HG02840 (cell line): ENCODE results near the gene SIMC1.

ENCODE experiments used
- ATAC-seq: cut with Tn5 transposase; IDR thresholded peaks from one replicate; pipeline ENCODE4 v1.9.1; 2021; ENCODE audit warnings: mild to moderate bottlenecking, moderate library complexity, moderate number of reproducible peaks; ENCODE audit not compliant: unreplicated experiment, low FRiP score

Gene SIMC1

DNA sequence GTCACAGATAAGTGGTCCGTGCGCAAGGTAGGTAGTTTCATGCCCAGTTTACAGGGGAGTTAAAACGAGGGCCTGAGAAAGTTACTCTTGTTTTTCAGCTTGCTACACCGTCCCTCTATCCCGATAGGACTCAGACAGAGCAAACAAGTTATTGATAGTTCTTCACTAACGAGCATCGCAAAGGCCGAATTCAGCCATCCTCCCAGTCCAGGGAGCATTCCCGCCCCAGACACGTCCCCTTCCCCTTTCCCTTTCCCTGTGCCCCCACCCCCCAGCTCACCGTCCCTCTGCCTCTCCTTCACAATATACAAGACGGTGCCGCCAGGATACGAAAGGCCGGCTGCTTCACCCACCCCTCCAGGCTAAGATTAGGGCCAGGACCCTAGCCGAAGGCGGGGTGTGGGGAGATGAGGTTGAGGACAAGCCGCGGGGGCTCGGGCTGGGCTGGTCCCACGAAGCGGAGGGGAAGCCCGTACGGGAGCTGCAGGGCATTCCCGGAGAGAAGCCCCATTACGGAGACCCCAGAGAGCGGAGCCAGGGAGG, 122.7 kb downstream of the SIMC1 start:
- ATAC-seq: no peak

DNA sequence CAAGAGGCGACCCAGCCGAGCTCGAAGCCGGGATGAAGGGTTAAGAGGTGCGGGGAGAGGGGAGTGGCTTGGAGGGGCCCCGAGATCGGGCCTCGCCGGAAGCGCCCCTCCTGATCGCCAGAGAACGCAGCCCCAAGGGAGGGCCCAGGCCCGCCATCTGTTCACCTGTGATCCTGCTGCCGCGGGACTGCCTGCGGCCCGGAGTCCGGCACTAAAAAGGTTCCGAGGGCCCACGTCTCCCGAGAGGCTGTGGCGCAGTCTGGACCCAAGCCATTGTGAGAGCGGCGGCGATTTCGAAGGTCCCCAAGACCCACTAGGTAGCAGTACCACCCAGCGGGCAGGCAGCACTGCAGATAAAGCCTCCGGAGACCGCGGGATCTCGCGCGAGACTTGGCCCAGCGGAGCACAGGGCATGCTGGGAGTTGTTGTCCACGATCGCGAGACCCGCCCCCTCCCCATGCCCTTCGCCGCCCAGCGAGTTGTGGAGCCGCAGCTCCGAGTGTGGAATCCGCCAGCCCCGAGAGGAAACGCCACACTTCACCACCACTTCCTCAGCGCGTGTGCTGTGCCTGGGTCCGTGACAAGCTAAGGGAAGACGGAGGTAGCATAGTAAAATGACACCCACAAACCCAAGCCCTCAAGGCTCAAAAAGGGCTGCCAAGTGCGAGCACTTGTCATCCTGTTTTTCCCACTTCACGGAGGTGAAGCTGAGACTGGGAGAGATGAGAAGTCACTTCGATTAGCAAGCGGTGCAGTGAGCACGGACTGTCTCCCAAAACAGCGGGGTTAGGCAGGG, 123.4 kb downstream of the SIMC1 start, which contains the start of gene KIAA1191:
TSS of gene KIAA1191 (minus strand) at position 328 of the 796 bp plus-strand sequence. CDS start 2,256 bp downstream, outside the sequence.
- peak; percentile 82 for ATAC-seq

DNA sequence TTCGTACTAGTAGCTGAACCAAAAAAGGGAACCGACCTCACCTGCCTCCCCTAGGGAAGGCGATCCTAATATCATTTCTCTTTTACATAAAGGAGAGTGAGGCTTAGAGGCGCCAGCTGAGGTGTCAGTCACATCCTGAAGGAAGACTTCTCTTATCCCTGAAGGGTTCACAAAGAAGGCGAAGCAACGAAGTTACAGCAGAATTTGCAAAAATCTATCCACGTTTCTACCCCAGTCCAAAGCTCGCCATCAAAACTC, 123.9 kb downstream of the SIMC1 start:
- peak; percentile 10 for ATAC-seq

DNA sequence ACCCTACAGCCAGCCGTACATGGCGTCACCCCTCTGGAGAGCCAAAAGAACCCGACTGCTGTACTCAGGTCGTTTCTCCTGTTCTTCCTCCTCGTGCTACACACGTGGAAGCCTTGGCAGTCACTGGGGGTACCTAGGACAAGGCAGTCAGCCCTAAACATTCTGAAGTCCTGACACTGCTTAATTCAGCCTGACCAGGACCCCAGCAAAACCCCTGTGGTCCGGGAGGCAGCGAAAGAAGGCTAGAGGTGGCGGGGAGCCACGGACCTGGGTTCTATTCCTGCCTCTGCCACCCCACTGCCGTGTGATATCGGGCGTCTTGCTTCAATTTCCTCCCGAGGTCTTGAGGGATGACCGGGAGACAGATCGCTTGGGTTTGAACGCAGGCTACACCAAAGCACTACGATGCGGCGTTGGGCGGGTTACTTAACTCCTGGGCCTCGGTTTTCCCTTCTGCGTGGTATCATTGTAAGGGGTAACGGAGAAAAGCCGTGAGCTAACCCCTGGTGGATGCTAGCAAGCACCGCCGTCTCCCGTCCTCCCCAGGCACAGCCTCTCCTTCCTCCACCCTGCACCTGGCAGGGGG, 126.6 kb downstream of the SIMC1 start:
- ATAC-seq: no peak

DNA sequence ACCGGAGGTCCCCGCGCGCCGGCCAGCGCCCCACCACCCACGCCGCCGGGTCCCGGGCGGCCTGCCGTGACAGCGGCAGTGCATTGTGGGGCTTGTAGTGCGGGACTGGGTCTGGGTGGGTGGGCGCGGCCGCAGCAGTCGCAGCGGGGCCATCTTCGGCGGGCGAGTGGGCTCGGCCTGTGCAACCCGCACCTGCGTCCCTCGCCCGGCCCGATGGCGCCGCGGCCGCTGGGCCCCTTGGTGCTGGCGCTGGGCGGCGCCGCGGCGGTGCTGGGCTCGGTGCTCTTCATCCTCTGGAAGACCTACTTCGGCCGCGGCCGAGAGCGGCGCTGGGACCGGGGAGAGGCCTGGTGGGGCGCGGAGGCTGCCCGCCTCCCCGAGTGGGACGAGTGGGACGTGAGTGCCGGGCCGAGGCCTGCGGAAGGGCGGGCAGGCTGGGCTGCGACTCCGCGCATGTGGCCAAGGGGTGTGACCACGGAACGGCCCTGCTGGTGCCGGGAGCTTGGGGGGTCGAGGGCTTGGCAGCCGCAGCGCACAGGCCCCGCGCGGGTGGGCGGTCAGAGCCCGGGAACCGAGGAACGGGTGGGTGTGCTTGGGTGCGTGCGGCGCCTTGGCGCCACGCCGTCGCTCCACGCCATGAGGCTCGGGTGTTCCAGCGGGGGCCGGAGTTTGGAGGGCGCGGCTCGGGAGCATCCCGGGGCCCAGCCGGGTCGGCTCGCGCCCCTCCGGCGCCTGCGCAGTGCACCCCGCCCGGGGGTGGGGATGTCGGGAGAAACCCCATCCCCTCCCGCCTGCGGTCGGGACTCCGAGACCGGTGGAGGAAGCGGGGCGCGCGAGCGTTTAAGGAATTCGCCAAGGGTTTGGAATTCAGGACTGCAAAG, 127.4 kb downstream of the SIMC1 start, which contains the start of gene ARL10:
TSS of gene ARL10 (plus strand) at position 137 of the 881 bp plus-strand sequence. CDS start at position 214, 77 bp downstream.
- ATAC-seq: peak; percentile 48

GRCh38 chr5:176366232-176366894, 128.1 kb downstream of the SIMC1 start:
- no peak for ATAC-seq

- ATAC-seq: no peak
Measured at GRCh38 chr5:176368726-176369125, 130.5 kb downstream of the SIMC1 start.

- no peak for ATAC-seq
Measured at GRCh38 chr5:176369934-176370711, 131.9 kb downstream of the SIMC1 start.

DNA sequence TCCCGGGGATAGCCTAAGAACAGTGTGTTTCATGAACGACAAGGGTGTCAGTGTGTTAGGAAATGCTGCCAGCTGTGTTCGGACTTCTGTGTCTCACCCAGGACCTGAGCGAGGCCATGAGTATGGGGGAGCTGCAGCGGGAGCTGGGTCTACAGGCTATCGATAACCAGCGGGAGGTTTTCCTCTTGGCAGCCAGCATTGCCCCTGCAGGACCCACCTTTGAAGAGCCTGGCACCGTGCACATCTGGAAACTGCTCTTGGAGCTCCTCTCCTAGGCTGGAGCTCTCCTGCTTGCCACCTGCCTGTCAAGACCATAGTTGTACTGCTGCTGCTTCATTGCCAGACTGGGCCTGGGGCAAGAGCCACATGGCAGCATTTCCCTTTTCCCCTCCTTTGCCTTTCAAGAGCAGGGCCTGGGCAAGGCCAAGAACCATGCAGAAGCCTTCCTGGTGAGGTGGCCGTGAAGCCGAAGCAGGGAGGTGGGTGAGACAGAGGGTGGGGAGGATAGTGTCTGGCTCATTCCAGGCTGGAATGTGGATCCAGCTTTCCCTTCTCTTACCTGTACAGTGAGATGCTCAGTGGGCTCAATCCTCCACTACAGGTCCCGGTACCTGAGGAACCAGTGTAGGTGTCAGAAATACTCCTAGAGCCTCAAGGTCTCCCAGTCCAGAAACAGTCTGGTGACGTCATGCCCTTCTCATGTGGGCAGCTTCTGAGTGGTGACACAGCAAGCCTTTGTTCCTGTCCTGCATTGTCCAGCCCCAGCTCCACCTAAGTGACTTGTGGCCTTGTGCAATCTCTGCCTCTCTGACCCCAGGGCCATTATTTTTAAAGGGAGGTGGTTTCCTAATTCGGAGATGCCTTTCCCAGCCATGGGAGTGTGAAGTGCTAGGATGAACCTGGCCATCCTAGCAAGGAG, 133.7 kb downstream of the SIMC1 start:
- no peak for ATAC-seq

DNA sequence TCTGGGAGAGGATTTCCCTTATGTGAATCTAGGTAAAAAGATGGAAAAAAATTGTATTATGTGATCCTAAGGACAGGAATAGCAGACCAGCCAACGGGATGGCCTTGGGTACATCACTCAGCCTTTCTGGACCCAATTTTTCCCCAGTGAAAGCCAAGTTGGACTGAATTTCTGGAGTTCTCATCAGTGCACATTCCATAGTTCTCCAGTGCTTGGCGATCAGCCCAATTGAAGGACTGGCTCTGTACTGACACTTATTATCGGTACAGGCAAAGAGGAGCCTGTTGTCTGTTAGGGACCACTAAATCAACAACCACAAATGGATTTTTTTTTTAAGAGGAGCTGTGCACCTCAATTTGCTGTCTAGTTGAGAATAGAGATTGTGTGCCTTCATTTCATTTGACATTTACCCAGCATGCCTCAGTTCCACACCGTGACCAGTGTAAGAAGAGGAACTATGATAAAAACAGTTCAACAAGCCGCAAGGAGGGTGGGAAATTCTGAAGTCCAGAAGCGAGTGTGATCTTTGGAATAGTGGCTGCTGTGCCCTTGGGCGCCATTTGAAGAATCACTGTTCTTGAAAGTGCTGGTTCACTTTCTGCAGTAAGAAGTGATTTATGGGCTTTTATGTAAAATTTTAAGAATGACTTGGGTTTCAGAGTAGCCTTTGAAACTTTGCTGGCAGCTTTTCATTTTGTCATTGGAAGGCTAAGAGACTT, 135.0 kb downstream of the SIMC1 start:
- ATAC-seq: no peak

DNA sequence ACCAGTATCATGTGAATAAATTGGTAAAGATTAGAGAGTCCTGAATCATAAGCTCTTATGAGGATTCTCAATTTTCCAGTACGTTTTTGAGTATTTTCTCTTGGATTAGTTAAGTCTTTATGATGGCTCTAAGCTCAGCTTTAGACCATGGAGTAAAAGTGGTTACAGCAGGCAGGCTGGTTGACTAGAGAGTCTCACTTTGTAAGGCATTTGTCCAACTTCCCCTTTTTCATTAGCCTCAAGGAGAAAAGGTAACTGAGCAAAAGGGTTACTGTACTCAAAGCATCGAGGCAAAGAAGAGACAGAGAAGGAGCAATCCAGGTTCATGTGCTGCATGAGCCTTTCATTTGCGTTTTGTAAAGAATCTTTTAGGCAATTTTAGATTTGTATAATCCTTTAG, 141.7 kb downstream of the SIMC1 start:
- ATAC-seq: no peak

DNA sequence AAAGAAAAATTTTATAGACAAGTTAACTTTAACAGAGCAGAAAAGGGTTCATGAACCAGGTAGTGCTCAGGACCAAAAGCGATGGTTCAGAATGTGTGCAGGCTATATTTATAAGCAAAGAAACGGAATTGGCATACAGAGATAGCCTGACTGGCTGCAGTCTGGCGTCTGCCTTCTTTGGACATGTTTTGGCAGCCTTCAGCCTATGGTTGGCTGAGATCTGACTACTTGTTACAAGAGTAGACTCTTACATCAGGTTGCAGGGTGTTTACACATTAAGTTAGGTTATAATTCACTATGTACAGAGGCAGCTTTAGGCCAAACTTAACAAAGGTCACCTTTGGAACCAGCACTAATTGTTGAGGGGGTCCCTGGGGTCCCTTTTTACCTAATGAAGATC, 143.2 kb downstream of the SIMC1 start:
- no peak for ATAC-seq

GRCh38 chr5:176381979-176382378, 143.8 kb downstream of the SIMC1 start:
- no peak for ATAC-seq

DNA sequence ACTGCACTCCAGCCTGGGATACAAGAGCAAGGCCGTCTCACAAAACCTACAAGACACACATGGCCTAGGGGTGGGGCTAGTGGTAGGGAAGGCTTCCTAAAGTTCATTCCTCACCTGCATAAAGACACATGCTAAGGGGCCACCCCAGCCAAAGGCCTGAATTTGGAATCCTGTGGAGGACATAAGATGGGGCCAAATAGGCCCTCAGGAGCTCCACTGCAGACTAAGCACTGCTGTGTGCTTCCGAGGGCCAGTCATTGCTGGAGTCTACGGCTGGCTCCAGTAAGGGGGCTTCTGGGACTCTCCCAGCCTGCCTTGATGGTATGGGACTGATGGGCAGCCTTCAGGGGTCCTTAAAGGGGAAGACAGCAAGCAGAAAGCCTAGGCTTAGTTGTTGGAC, 144.5 kb downstream of the SIMC1 start:
- ATAC-seq: no peak

- ATAC-seq: no peak
Measured at GRCh38 chr5:176383248-176383905, 145.2 kb downstream of the SIMC1 start.

- no peak for ATAC-seq
Measured at GRCh38 chr5:176383961-176384360, 145.7 kb downstream of the SIMC1 start.

GRCh38 chr5:176384366-176384930, 146.2 kb downstream of the SIMC1 start:
- ATAC-seq: no peak
